Kidney epithelial cell (primary cell): Measurements from ENCODE around the gene KCNIP4. TPM values are rescaled to one million over a fixed set of nuclear protein-coding genes. Genes with fewer than 3 reads are reported as not detected.

Experiments used
- DNase-seq: peaks from one replicate; pipeline ENCODE4 v3.0.0-alpha.2; 2010; ENCODE audit warnings: low read depth
- H3K27me3 ChIP-seq: 2 replicates; pipeline ENCODE4 v1.6.0; 2011; ENCODE audit warnings: low read length; ENCODE audit not compliant: control insufficient read depth, insufficient read depth
- H3K36me3 ChIP-seq: 2 replicates; pipeline ENCODE4 v1.5.1; 2011; ENCODE audit warnings: low read length; ENCODE audit not compliant: control insufficient read depth, insufficient read depth
- H3K4me3 ChIP-seq: 2 replicates; pipeline ENCODE4 v1.5.1; 2011; ENCODE audit warnings: low read depth, mild to moderate bottlenecking, control low read depth, low read length
- CTCF ChIP-seq: IDR thresholded peaks from 2 replicates; pipeline ENCODE4 v1.5.1; 2011; ENCODE audit warnings: mild to moderate bottlenecking, moderate library complexity, low read length, control low read depth, inconsistent platforms; ENCODE audit not compliant: insufficient read depth, poor library complexity, severe bottlenecking
- total RNA-seq: library from RNA; depleted of rRNA; stranded (reverse); fragments of >200 nt; gene quantifications from 2 replicates; pipeline ENCODE4 v1.2.3, GENCODE V29; 2015

KCNIP4 gene
- total RNA-seq, 1 donor from 2014 or later = 5.5 TPM

- no peak for TF ChIP-seq CTCF
- no peak for DNase-seq
- no peak overlapping the region for H3K4me3 ChIP-seq
- H3K27me3 ChIP-seq = no peaks in the 10 kb centered on the region
- H3K36me3 ChIP-seq = no peaks in the 10 kb centered on the region
Observed at GRCh38 chr4:21986307-21986706, 37.7 kb upstream of the KCNIP4 start.

DNA sequence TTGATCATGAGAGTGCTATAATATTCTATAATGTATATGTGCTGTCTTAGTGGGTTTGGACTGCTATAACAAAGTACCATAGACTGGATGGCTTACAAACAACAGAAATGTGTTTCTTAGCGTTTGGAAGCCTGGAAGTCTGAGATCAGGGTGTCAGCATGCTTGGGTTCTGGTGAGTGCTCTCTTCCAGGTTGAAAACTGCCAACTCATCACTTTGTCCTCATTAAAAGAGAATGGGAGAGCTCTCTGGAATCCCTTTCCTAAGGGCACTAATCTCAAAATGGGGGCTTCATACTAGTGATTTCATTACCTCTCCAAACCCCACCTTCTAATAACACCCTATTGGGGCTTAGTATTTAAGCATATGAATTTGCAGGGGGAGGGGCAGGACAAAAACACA is 33.5 kb upstream of the KCNIP4 start:
- no peak overlapping the region for H3K4me3 ChIP-seq
- TF ChIP-seq CTCF = no peak

GRCh38 chr4:21979196-21979595 is 30.6 kb upstream of the KCNIP4 start:
- no peak for TF ChIP-seq CTCF

More for the DNA sequence above, 33.5 kb upstream of the KCNIP4 start:
- Histone ChIP-seq H3K36me3 (no peaks in the 10 kb centered on the region), H3K27me3 (no peaks in the 10 kb centered on the region)
- DNase-seq = no peak

DNA sequence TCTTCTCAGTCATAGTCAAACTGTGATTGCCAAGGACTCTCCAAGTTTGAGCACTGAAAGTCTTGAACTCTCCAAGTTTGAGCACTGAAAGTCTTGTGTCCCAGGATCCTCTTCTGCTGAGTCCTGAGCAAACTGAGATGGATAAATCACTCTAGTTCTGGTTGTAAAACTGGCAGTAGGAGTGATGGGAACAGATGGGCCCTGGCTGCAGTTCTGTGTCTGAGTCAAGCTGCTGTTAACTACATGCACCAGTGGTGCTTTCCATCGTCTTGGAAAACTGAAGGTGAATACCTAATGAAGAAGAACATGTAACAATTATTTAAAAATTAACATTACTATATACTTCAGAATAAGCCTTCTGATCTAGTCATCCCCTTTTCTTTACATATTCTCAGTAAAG is 27.6 kb upstream of the KCNIP4 start:
- no peak for TF ChIP-seq CTCF
- H3K4me3 ChIP-seq = no peak overlapping the region
- no peaks in the 10 kb centered on the region for H3K36me3 ChIP-seq
- no peaks in the 10 kb centered on the region for H3K27me3 ChIP-seq
- DNase-seq = no peak

More at GRCh38 chr4:21979196-21979595, 30.6 kb upstream of the KCNIP4 start:
- Histone ChIP-seq H3K27me3 (no peaks in the 10 kb centered on the region), H3K4me3 (no peak overlapping the region), H3K36me3 (no peaks in the 10 kb centered on the region)
- no peak for DNase-seq

- Histone ChIP-seq H3K4me3 (no peak overlapping the region), H3K36me3 (no peaks in the 10 kb centered on the region), H3K27me3 (no peaks in the 10 kb centered on the region)
- no peak for TF ChIP-seq CTCF
- DNase-seq = no peak
Observed at GRCh38 chr4:21973850-21974249, 25.3 kb upstream of the KCNIP4 start.

- no peak for DNase-seq
- H3K36me3 ChIP-seq = no peaks in the 10 kb centered on the region
- no peak overlapping the region for H3K4me3 ChIP-seq
- no peaks in the 10 kb centered on the region for H3K27me3 ChIP-seq
- no peak for TF ChIP-seq CTCF
Observed at GRCh38 chr4:21964762-21965319, 16.3 kb upstream of the KCNIP4 start.
